Choroid plexus epithelial cell (primary cell): Measurements from ENCODE around the gene CLRN1.

ENCODE experiments used
- DNase-seq: peaks from one replicate; pipeline ENCODE4 v3.0.0-alpha.2; 2010; ENCODE audit warnings: low read depth
- H3K4me3 ChIP-seq: 2 replicates; pipeline ENCODE4 v1.5.1; 2011; ENCODE audit warnings: low read depth, mild to moderate bottlenecking, control low read depth, low read length, moderate library complexity
- TF ChIP-seq, protein P1 (sequence below): conservative IDR thresholded peaks from 2 replicates; pipeline ENCODE4 v1.5.1; 2011; ENCODE audit warnings: low read depth, mild to moderate bottlenecking, control low read depth, inconsistent platforms, low read length, moderate library complexity

Gene CLRN1

DNA sequence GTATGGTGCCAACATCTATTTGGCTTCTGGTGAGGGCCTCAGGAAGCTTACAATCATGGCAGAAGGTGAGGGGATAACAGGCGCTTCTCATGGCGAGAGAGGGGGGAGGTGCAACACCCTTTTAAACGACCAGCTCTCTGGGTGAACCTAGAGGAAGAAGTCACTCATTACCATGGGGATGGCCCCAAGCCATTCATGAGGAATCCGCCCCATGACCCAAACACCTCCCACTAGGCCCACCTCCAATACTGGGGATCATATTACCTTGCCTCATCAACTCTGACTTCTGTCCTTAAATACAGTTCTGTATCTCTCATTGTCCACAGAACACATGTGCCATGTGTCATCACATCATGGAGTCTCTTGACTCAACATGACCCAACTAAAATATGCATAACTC is 37.5 kb upstream of the CLRN1 start:
- no peak overlapping the region for H3K4me3 ChIP-seq
- TF ChIP-seq, protein P1, sequence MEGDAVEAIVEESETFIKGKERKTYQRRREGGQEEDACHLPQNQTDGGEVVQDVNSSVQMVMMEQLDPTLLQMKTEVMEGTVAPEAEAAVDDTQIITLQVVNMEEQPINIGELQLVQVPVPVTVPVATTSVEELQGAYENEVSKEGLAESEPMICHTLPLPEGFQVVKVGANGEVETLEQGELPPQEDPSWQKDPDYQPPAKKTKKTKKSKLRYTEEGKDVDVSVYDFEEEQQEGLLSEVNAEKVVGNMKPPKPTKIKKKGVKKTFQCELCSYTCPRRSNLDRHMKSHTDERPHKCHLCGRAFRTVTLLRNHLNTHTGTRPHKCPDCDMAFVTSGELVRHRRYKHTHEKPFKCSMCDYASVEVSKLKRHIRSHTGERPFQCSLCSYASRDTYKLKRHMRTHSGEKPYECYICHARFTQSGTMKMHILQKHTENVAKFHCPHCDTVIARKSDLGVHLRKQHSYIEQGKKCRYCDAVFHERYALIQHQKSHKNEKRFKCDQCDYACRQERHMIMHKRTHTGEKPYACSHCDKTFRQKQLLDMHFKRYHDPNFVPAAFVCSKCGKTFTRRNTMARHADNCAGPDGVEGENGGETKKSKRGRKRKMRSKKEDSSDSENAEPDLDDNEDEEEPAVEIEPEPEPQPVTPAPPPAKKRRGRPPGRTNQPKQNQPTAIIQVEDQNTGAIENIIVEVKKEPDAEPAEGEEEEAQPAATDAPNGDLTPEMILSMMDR = no peak
- no peak for DNase-seq

DNA sequence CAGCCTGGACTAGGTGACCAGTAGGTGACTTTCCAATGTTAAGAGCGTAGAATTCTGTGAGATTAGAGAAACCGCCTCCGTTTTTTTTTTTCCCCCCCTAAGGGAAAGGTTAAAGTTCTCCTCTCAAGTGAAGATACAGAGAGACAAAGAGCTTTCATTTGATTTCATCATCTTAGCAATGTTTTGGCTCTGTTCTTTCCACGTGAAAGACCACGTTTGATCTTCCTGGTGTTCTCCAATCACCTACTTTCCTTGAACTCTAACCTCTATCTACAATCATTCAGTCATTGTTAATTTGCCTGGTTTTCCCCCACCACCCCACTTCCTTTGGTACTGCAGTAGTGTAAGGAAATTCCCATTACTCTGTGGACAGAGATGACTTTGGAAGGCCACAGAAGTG is 36.9 kb upstream of the CLRN1 start:
- TF ChIP-seq, protein P1 = no peak
- DNase-seq = no peak
- no peak overlapping the region for H3K4me3 ChIP-seq

DNA sequence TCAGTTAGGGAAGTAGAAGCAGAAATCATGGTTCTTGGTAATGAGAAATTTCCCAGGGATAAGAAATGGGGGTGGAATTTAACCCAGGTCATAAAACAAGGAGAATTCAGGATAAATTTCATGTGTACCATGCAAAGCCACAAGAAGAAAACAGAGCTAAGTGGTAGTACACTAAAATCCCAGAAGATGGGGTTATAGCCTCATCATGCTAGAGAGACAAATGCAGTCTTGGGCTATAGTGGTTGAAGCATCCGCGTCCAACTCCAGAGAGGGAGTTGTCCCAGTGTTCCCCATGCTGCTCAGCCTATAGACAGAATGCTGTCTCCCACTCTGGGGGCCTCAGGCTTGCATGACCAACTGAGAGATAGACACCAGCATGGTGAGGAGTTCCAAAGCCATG is 36.2 kb upstream of the CLRN1 start:
- TF ChIP-seq, protein P1 = peak; percentile 82
- no peak overlapping the region for H3K4me3 ChIP-seq
- DNase-seq = peak; percentile 88

DNA sequence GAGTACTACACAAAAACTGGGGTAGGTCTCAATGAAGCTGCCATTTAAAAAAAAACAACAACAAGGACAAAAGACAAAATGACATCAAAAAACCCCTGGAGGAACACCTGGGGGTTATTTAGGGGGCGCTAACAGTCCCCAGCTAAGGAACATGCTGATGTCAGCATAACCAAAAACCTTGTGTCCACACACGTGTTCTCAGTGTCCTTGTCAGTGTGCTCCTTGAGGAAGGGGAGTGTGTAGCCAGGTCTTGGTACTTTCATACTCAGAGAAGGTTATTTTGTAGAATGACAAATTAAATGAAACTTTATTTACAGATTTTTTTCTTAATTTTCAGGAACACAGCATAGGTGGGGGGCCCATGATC is 31.2 kb upstream of the CLRN1 start:
- no peak overlapping the region for H3K4me3 ChIP-seq
- no peak for DNase-seq
- TF ChIP-seq, protein P1 = no peak

DNA sequence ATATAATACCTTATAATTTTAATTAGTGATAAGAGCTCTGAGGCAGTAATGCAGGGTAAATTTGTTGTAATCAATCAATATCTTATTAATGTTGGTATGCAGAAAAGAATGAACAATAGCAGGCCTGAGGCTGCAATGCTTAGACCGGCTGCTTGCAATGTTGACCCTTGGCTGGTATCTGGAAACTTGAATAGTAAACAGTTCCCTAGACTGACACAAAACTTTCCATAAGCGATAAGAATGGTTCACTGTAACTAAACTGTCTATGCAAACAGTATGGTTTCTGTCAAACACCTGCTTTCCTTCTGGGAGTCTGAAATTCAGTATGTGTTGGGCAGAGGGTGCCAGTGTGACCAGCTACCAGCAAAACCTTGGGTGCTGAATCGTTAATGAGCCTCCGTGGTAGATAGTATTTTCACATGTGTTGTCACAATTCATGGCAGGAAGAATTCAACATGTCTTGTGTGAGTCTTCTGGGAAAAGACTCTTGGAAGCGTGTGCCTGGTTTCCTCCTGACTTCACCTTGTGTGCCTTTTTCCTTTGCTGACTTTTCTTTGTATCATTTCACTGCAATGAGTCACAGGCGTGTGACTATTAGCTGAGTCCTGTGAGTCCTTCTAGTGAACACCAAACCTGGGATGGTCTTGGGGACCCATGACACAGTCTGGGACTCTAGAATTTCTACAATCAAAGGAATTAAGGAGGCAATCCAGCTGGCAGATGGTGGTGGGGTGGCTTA is 30.7 kb upstream of the CLRN1 start:
- TF ChIP-seq, protein P1 = no peak
- no peak overlapping the region for H3K4me3 ChIP-seq
- peak; percentile 54 for DNase-seq

DNA sequence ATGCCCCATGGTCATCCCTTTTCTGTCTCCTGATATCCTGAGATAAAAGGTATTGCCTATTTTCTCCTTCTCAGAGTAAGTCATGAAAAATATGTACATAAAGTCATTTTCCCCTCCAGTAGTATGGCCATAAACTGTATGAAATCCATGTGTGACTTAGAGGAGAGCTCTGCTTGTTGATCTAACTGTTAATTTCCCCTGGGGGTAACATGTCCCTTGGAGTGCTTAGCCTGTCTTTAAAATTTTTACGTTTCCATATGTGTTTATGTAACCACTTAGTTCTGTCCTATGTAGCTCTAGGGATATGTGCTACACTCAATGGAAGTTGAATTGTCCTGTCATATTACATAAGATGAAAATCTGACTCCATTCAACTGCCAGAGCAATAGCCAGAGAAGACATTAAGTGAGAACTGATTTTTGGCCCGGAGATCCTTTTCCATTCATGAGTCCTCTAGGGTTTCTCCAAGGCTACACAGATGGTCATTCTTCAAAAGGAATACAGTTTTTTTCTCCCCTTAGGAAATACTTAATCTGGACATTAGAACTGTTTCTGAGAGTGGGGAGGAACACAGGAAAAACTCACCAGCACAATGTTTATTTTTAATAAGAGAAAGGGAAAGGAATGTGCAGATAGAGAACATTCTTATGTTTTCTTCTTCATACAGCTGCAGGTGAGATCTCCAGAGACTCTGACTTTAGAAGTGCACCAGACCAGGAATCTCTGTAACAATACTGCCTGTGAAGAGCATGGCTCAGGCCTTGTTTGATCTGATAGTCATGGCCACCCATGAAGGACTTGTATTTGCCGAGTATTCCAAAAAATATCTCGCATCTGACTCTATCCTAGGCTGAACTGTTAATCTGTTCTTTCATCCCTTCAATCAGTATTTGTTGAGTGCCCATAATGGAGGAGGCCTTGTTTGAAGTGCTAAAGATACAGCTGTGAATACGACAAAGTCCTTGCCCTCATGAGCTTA is 29.8 kb upstream of the CLRN1 start:
- TF ChIP-seq, protein P1 = no peak

More for the DNA sequence above, 29.8 kb upstream of the CLRN1 start:
- DNase-seq = peak; percentile 30
- no peak overlapping the region for H3K4me3 ChIP-seq
